ENCODE measurements around the gene SORBS2.
A peak's percentile ranks its signal among the peaks of the same experiment; 100 is the strongest.

SORBS2 gene

DNA sequence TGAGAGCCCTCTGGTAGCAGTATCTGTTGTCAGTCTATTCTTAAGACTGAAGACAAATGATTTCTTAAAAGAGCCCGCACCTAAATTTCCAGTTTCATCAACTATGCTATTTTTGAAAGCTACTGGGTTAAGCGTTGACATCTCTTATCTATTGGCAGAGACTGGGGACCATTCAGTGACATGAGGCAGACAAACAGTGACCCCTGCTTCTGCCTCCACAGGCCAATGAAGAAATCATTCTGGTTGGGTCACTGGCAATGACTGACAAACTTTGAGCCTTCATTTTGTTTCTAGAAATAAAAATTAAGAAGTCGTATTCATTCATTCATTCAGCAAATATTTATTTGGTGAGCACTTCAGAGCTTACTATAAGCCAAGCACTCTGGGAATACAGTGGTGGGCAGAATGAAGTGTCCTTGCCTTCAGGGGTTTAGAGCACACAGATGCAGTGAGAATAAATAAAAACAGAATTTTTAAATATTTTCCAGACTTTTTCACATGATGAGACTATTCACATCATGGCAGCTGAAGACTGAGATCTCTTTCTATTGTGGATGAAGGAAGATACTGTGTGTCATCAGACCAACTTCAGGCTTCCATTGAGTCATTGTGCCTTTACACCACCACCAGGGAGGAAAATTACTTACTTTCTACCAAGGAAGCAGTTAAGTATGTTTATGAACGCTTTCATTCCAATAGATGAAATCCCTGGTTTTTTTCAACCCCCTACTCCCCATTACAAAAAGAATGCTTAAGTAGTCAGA is 36.0 kb downstream of the SORBS2 start:
- no peaks in the 10 kb centered on the region for H3K9me3 Mint-ChIP-seq
- no peaks in the 10 kb centered on the region for H3K4me1 Mint-ChIP-seq
- H3K4me3 Mint-ChIP-seq, result no peak overlapping the region
- no peak overlapping the region for H3K27ac Mint-ChIP-seq
- H3K36me3 Mint-ChIP-seq, result no peaks in the 10 kb centered on the region
- ATAC-seq, result no peak
- peaks cover 22% of the 10 kb centered on the region for H3K27me3 Mint-ChIP-seq

DNA sequence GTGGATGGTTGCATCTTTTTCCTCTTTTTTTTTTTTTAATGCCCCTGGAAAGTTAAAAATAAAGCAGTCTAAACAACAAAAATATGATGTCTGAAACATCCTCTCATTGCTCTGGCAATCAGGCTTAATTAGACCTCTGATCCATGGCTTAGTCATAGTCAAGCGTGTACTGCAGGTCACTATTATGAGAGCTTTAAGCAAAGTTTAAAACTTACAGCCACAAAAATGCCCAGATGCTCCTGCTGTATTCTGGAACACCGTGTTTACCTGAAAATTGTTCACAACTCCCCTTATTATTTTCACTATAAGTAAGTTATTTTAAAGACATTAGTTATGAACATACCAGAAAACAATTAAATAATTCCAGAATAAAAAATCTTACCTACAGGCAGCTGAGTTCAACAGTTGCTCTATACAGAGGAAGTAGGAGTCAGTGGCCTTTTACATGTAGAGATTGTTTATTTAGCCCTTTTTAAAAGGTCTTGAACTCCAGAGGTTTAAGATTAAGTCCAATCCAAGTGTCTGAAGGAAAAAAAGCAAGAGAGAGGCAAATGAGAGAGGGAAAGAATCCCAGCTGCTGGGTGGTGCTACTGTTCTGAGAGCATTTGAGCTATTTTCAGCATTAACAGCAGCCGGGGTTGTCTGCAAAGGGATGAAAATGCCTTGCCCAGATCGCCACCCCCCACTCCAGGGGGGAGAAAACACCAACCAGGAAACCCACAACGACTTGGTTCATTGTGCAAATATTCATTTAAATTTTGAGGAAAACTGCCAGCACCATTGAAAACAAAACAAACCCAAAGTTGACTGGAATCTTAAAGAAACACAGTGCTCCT is 36.9 kb downstream of the SORBS2 start:
- Mint-ChIP-seq H3K4me3 (no peak overlapping the region), H3K4me1 (no peaks in the 10 kb centered on the region), H3K36me3 (no peaks in the 10 kb centered on the region), H3K9me3 (no peaks in the 10 kb centered on the region), H3K27me3 (peaks cover 22% of the 10 kb centered on the region), H3K27ac (no peak overlapping the region)
- ATAC-seq, result no peak

DNA sequence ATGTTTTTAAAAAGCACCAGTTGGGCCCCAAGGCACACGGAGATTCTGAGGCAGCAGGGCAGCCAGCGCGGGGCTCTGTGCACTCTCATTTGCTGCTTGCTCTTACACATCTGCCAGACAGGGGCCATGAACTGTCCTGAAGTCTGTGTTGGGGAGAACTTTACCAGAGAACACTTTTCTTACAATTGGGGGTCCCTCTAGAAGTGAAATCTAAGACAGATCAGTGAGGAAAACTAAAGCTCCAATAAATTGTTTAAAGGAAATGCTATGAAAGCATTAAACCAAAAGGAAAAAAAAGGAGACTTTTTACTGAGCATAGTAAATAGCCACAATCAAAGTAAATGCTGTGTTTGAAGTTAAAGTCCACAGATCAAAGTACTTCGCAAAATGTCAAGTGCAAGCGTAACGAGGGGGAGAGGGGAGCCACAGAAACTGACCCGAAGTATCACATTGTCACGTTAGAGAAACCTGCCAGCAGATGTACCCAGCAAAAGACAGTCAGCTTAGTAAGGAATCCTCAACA is 37.8 kb downstream of the SORBS2 start:
- no peaks in the 10 kb centered on the region for H3K4me1 Mint-ChIP-seq
- peaks cover 22% of the 10 kb centered on the region for H3K27me3 Mint-ChIP-seq
- no peaks in the 10 kb centered on the region for H3K36me3 Mint-ChIP-seq
- H3K27ac Mint-ChIP-seq, result no peak overlapping the region
- no peaks in the 10 kb centered on the region for H3K9me3 Mint-ChIP-seq
- ATAC-seq, result no peak
- H3K4me3 Mint-ChIP-seq, result no peak overlapping the region

DNA sequence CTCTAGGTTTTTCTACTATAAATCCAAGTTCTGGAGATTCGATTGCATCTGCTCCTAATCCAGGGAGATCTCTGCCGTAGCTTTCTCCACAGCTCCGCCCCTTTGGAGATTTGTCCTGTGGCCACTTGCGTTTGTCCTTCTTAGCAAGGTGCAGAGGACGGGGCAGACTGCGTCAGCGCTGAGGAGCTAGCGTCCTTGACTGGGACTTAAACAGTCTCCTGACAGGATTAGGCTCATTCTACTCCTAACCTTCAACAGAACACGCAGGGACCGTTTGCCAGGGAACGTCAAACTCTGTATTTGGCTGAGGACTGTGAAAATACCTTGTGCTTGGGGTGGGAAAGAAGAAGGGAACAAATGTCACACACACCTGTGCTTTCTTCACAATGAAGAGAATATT is 38.6 kb downstream of the SORBS2 start:
- no peaks in the 10 kb centered on the region for H3K4me1 Mint-ChIP-seq
- ATAC-seq, result no peak
- no peak overlapping the region for H3K27ac Mint-ChIP-seq
- peaks cover 22% of the 10 kb centered on the region for H3K27me3 Mint-ChIP-seq
- H3K9me3 Mint-ChIP-seq, result no peaks in the 10 kb centered on the region
- no peaks in the 10 kb centered on the region for H3K36me3 Mint-ChIP-seq
- no peak overlapping the region for H3K4me3 Mint-ChIP-seq

DNA sequence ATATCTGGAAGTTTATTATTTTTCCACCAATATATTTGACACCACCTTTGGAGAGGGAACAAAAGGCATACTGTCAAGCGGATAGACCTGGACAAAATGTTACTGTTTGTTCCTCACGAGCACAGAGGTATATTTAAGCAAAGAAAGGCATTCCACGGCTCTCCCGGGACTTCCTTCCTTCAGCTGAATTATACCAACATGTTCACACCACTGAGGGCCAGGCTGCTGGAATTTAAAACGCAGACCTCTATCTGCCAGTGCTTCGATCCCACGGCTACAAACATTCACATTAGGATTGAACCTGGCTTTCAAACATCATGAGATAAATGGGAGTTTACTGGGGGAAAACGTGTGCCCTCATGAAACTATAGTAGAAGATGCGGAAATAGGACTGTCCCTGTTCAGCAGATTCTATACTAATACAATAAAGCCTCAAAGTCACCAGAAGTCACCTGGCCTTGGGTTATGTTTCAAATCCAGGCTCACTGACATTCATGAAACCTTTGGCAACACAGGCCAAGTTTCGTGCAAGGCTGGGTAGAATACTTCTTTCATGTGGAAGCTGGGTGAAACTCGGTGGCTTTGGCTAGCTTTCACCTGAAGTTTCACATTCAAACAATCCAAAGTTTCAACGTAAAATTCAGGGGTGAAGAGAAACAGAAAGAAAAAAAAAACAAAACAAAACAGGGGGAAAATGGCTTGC is 39.5 kb downstream of the SORBS2 start:
- Mint-ChIP-seq H3K4me3 (no peak overlapping the region), H3K27ac (no peak overlapping the region), H3K36me3 (no peaks in the 10 kb centered on the region), H3K9me3 (no peaks in the 10 kb centered on the region), H3K4me1 (no peaks in the 10 kb centered on the region), H3K27me3 (peaks cover 22% of the 10 kb centered on the region)
- no peak for ATAC-seq

DNA sequence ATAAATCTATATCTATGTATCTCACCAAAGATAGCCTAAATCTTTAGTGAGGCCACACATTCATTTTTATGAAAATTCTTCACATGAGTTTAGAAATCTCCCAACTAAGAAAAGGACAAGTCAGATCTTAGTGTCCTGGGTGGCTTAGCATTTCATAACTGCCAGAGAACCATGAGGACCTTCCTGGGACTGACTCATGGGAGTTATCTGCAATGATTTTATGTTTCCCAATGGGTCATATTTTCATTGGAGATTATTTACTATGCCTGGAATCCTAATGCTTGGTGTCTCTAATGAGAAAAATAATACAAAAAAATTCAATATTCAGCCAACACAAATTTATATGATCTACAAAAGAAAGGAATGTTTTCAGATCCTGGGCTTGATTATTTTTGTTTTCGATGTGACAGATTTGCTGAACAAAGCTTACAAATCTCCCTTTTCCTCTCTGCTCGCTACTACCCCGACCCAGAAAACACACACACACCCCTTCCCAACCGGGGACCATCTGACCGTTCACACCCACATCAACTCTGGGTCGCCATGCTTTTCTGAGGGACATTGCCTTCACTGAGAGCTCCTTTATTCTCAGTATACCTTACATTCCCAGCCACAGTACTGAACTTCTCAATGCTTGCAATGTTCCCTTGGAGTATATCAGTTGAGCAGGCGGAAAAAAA is 40.1 kb downstream of the SORBS2 start:
- no peaks in the 10 kb centered on the region for H3K4me1 Mint-ChIP-seq
- no peak overlapping the region for H3K27ac Mint-ChIP-seq
- no peak overlapping the region for H3K4me3 Mint-ChIP-seq
- H3K9me3 Mint-ChIP-seq, result no peaks in the 10 kb centered on the region
- H3K27me3 Mint-ChIP-seq, result peaks cover 22% of the 10 kb centered on the region
- no peak for ATAC-seq
- no peaks in the 10 kb centered on the region for H3K36me3 Mint-ChIP-seq

DNA sequence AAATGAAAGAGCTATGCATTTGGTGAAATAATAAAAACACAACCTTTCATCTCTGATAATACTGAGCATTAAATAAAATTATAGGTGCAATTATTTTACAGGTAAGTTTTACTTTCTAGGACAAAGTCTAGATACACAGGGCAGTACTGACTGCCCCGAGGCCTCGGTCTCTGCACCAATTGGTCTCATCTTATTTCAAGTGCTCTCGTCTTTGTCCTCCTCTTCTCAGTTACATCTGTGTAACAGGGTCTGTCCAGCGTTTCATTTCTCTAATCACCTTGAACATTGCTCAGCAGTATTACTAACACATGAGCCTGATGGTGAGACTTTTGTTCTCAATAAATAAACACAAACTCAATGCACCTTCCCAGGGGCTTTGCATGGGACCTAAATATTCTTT is 44.5 kb downstream of the SORBS2 start:
- H3K27me3 Mint-ChIP-seq, result peaks cover 6% of the 10 kb centered on the region
- H3K9me3 Mint-ChIP-seq, result no peaks in the 10 kb centered on the region
- no peaks in the 10 kb centered on the region for H3K36me3 Mint-ChIP-seq
- no peak overlapping the region for H3K4me3 Mint-ChIP-seq
- no peaks in the 10 kb centered on the region for H3K4me1 Mint-ChIP-seq
- ATAC-seq, result no peak
- no peak overlapping the region for H3K27ac Mint-ChIP-seq

DNA sequence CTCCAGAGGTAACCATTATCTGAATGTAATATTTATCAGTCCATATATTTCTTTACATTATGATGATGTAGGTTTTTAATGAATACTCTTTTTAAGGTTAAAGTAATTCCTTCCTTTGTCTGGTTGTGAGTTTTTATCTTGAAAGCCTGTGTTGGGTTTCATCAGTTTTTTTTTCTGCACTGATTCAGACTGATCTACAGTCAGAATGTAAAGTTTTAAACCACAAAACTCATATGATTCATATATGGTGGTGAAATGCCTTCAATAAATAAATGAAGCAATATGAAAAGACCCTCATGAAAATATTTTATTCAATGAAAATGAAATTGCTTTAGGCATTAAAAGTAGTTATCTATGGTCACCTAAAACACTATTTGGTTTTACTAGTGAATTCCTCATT is 47.1 kb downstream of the SORBS2 start:
- peaks cover 13% of the 10 kb centered on the region for H3K27me3 Mint-ChIP-seq
- H3K27ac Mint-ChIP-seq, result no peak overlapping the region
- no peak for ATAC-seq
- H3K4me3 Mint-ChIP-seq, result no peak overlapping the region
- H3K9me3 Mint-ChIP-seq, result no peaks in the 10 kb centered on the region
- no peaks in the 10 kb centered on the region for H3K36me3 Mint-ChIP-seq
- H3K4me1 Mint-ChIP-seq, result no peaks in the 10 kb centered on the region

DNA sequence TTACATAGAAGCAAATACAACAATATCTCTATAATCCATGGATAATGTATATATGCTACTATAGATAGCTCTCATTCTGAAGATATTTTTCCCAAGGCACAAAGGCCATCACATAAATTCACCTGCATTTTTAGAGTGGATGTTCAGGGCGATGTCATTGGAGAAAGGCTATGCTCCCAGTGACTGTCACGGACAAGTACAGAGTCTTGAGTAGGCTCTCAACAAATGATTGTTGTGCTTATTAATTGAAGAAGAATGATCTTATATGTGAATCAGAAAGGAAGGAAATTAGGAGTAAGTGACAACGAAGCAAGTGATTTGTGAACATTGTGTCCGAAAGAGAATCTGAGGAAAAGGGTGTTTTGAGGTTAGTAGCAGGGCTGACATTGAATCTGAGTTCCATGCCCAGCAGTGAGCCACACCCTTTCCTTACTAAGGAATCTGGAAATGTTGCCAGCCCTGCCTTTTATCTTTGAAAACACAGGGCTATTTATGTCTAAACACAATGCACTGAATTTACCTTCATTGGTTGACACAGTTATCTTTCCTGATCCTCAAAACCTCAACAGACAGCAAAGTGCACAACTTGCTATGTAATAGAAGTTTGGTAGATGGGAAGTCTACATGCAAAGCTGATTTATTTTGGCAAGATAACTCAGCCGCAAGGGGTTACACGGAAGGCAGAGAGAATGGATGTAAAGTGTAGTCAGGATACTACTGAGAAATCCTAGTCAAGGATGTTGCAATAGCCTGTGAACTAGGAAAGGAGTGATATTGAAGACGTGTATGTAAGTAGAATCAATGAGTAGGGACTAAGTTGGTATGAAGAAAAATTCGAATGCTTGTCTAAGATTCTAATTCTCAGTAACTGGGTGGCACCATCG is 50.4 kb downstream of the SORBS2 start:
- H3K4me3 Mint-ChIP-seq, result no peak overlapping the region
- H3K27ac Mint-ChIP-seq, result no peak overlapping the region
- peaks cover 21% of the 10 kb centered on the region for H3K27me3 Mint-ChIP-seq
- H3K9me3 Mint-ChIP-seq, result no peaks in the 10 kb centered on the region
- H3K36me3 Mint-ChIP-seq, result no peaks in the 10 kb centered on the region
- H3K4me1 Mint-ChIP-seq, result no peaks in the 10 kb centered on the region
- no peak for ATAC-seq

DNA sequence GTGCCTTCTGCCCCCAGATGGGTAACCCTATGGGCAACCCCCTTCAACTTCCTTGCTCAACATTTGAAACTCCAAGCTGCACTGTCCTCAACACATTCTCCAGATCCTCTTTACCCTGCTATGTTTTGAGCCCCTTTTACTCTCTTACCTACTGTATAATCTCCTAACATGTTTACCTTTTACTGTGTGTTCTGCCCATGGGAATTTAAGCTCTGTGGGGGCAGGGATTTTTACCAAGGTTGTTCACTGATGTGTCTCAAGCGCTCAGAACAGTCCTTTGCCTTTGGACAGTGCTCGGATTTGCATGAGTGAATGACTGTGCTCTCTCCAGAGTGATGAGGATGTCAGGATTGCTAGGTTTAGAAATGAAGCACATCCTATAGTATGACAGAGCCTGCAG is 53.2 kb downstream of the SORBS2 start:
- ATAC-seq, result peak; percentile 31
- Mint-ChIP-seq H3K4me1 (no peaks in the 10 kb centered on the region), H3K27me3 (peaks cover 21% of the 10 kb centered on the region), H3K4me3 (no peak overlapping the region), H3K27ac (no peak overlapping the region), H3K9me3 (peaks cover 3% of the 10 kb centered on the region), H3K36me3 (no peaks in the 10 kb centered on the region)

DNA sequence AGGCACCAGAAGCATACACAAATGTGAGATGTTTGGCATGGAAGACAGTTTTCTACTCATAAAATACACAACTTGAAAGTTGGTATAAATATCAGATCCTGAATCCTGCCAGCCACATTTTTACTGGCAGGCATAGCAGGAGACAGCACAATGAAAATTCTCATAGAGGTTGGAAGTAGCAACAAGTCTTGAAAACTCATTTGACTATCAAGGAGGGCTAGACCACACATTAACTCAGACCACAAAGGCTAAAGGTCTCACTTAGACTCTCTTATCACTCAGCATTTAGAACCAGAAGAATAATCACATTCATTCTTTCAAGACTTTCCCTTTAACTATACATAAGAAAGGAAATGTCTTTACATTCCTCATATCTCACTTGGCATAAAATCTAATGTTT is 56.5 kb downstream of the SORBS2 start:
- no peak overlapping the region for H3K4me3 Mint-ChIP-seq

DNA sequence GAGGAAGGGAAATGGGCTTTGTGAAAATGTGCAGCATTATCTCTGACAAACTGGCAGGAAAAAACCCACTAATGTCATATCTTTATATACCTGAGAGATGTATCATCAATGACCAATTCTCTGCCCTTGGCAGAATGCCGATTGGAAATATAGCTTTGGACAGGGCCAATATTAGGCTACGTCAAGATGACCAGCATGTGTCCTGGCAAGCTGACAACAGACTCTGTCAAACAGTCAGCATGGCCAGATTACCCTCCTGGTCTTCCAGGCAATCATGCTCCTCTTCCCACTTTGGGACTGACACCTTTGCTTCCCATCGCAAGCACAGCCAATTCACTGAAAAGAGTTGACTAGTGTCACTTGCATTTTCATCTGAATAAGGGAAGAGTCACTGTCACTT is 57.0 kb downstream of the SORBS2 start:
- no peak overlapping the region for H3K4me3 Mint-ChIP-seq
- no peaks in the 10 kb centered on the region for H3K4me1 Mint-ChIP-seq
- no peak for ATAC-seq
- H3K36me3 Mint-ChIP-seq, result no peaks in the 10 kb centered on the region
- no peak overlapping the region for H3K27ac Mint-ChIP-seq
- peaks cover 26% of the 10 kb centered on the region for H3K27me3 Mint-ChIP-seq
- peaks cover 3% of the 10 kb centered on the region for H3K9me3 Mint-ChIP-seq

More for the DNA sequence above, 56.5 kb downstream of the SORBS2 start:
- no peaks in the 10 kb centered on the region for H3K4me1 Mint-ChIP-seq
- H3K27ac Mint-ChIP-seq, result no peak overlapping the region
- H3K27me3 Mint-ChIP-seq, result peaks cover 22% of the 10 kb centered on the region
- H3K36me3 Mint-ChIP-seq, result no peaks in the 10 kb centered on the region
- peaks cover 3% of the 10 kb centered on the region for H3K9me3 Mint-ChIP-seq
- no peak for ATAC-seq

DNA sequence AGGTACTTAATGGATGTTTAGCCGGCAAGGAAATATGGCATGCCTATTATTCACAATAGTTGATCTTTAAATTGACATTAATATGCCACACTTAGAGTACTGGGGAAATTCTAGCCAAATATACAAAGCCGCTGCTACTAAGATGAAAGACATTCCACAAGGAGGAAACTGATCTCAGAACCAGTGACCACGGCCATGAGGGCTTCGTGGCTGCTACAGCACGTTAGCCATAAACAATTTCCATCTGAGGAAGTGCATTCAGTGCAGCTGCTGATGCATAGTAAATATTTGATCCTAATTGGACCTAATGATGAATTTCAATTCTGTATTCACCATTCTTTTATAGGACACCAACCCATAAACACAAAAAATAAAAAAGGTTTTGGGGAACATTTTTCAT is 59.1 kb downstream of the SORBS2 start:
- H3K4me3 Mint-ChIP-seq, result no peak overlapping the region
- H3K4me1 Mint-ChIP-seq, result no peaks in the 10 kb centered on the region
- no peaks in the 10 kb centered on the region for H3K36me3 Mint-ChIP-seq
- peaks cover 18% of the 10 kb centered on the region for H3K27me3 Mint-ChIP-seq
- ATAC-seq, result no peak
- H3K27ac Mint-ChIP-seq, result no peak overlapping the region
- peaks cover 3% of the 10 kb centered on the region for H3K9me3 Mint-ChIP-seq

DNA sequence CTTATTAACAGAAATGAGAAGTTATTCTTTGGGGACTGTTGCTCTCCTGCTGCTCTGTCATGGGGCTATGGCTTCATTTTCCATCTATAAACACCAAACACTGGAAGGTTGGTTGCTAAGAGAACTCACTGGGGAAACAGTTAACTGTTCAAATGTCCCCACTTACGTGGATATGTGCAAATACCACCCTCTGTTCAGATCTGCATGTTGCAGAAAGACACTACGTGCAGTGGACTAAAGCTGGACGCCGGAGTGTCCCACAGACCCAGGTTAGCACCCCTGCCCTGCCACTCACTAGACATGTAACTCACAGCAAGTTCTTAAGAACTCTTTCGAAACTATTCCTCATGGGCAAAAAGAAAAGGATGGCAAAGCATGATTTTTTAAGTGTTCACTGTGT is 62.1 kb downstream of the SORBS2 start:
- ATAC-seq, result no peak
- H3K9me3 Mint-ChIP-seq, result peaks cover 3% of the 10 kb centered on the region
- H3K4me1 Mint-ChIP-seq, result no peaks in the 10 kb centered on the region

More for the DNA sequence above, 62.1 kb downstream of the SORBS2 start:
- Mint-ChIP-seq H3K27me3 (peaks cover 18% of the 10 kb centered on the region), H3K36me3 (no peaks in the 10 kb centered on the region), H3K4me3 (no peak overlapping the region), H3K27ac (no peak overlapping the region)

Data from stimulated activated memory B cell treated with anti-CD40 and anti-IgM and Interleukin-4, amounts not matched to agents 10 μg/mL and 1 μg/mL and 100 μg/mL, for 72 hours (primary cell).